Measurements from ENCODE around the gene AARSD1.

DNA sequence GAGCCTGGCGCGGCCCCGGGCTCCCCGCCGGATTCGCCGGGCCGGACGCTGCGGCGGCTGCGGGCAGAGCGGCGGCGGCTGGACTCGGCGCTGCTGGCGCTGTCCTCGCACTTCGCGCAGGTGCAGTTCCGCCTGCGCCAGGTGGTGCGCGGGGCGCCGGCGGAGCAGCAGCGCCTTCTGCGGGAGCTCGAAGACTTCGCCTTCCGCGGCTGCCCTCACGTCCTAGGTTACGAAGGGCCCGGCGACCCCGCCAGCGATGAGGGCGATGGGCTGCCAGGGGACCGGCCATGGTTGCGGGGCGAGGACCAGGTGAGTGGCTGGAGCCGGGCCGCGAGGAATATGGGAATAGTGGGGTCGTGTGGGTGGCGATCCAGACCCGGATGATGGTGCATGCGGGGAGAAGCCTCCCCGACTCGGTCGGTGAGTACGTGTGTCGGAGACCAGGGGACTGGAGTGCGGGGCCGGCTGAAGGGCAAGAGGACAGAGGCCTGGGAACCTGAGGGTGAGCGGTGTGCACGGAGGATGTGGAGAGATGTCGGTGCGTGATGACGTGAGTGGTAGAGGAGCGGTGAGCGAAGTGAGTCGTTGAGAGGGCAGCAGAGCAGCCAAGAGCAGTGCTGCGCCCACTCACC is 16.6 kb upstream of the AARSD1 start:
- TF ChIP-seq, protein P1, sequence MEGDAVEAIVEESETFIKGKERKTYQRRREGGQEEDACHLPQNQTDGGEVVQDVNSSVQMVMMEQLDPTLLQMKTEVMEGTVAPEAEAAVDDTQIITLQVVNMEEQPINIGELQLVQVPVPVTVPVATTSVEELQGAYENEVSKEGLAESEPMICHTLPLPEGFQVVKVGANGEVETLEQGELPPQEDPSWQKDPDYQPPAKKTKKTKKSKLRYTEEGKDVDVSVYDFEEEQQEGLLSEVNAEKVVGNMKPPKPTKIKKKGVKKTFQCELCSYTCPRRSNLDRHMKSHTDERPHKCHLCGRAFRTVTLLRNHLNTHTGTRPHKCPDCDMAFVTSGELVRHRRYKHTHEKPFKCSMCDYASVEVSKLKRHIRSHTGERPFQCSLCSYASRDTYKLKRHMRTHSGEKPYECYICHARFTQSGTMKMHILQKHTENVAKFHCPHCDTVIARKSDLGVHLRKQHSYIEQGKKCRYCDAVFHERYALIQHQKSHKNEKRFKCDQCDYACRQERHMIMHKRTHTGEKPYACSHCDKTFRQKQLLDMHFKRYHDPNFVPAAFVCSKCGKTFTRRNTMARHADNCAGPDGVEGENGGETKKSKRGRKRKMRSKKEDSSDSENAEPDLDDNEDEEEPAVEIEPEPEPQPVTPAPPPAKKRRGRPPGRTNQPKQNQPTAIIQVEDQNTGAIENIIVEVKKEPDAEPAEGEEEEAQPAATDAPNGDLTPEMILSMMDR (IDR thresholded peaks at IDR 0.05): peak; percentile 62
- TF ChIP-seq ZFX (IDR thresholded peaks at IDR 0.05; ENCODE audit: borderline replicate concordance): no peak

All from 22Rv1 (cell line).